H9 (cell line): ENCODE results near the gene IL3. TPM values are rescaled to one million over a fixed set of nuclear protein-coding genes. Genes with fewer than 3 reads are reported as not detected.

Source experiments
- DNase-seq: peaks from one replicate; pipeline ENCODE4 v3.0.0-alpha.2; 2017
- H2AFZ ChIP-seq: one replicate; pipeline ENCODE4 v1.6.1; 2013; ENCODE audit warnings: mild to moderate bottlenecking, low read length, control low read depth, moderate library complexity
- H2AK5ac ChIP-seq: 2 replicates; pipeline ENCODE4 v1.6.1; 2013; ENCODE audit warnings: low read length, control low read depth, mixed read lengths; ENCODE audit not compliant: insufficient read length
- H2BK120ac ChIP-seq: one replicate; pipeline ENCODE4 v1.6.1; 2013; ENCODE audit warnings: low read depth, mild to moderate bottlenecking, low read length, control low read depth, inconsistent platforms; ENCODE audit not compliant: poor library complexity, severe bottlenecking
- H2BK12ac ChIP-seq: 2 replicates; pipeline ENCODE4 v1.6.1; 2013; ENCODE audit warnings: low read length, control low read depth, mixed read lengths, low read depth; ENCODE audit not compliant: insufficient read length
- H2BK15ac ChIP-seq: 2 replicates; pipeline ENCODE4 v1.6.1; 2013; ENCODE audit warnings: low read depth, low read length, control low read depth
- H2BK20ac ChIP-seq: one replicate; pipeline ENCODE4 v1.6.1; 2013; ENCODE audit warnings: low read depth, mild to moderate bottlenecking, low read length, control low read depth, inconsistent platforms; ENCODE audit not compliant: poor library complexity, severe bottlenecking
- H2BK5ac ChIP-seq: 2 replicates; pipeline ENCODE4 v1.6.1; 2013; ENCODE audit warnings: low read length, control low read depth, mixed read lengths; ENCODE audit not compliant: insufficient read length
- H3K14ac ChIP-seq: 2 replicates; pipeline ENCODE4 v1.6.1; 2013; ENCODE audit warnings: low read length, control low read depth; ENCODE audit not compliant: insufficient read depth
- H3K18ac ChIP-seq: 2 replicates; pipeline ENCODE4 v1.6.1; 2013; ENCODE audit warnings: low read depth, mild to moderate bottlenecking, mixed read lengths, low read length, control low read depth; ENCODE audit not compliant: insufficient read length
- H3K23ac ChIP-seq: 2 replicates; pipeline ENCODE4 v1.6.1; 2013; ENCODE audit warnings: low read length, control low read depth, mixed read lengths, low read depth; ENCODE audit not compliant: insufficient read length
- H3K23me2 ChIP-seq: 2 replicates; pipeline ENCODE4 v1.6.1; 2013; ENCODE audit warnings: low read depth, mild to moderate bottlenecking, mixed read lengths, low read length, control low read depth; ENCODE audit not compliant: insufficient read length, poor library complexity, severe bottlenecking
- H3K27ac ChIP-seq: 2 replicates; pipeline ENCODE4 v1.5.1; 2013; ENCODE audit warnings: low read length, control low read depth, mixed read lengths, low read depth; ENCODE audit not compliant: insufficient read length
- H3K27me3 ChIP-seq: 2 replicates; pipeline ENCODE4 v1.6.1; 2013; ENCODE audit warnings: low read length, control low read depth, inconsistent platforms; ENCODE audit not compliant: insufficient read depth
- H3K4ac ChIP-seq: 2 replicates; pipeline ENCODE4 v1.6.1; 2013; ENCODE audit warnings: low read depth, mild to moderate bottlenecking, control low read depth, inconsistent platforms, low read length, moderate library complexity
- H3K4me1 ChIP-seq: 2 replicates; pipeline ENCODE4 v1.6.1; 2013; ENCODE audit warnings: low read length, control low read depth, inconsistent platforms; ENCODE audit not compliant: insufficient read depth
- H3K4me2 ChIP-seq: 2 replicates; pipeline ENCODE4 v1.6.1; 2013; ENCODE audit warnings: low read length, control low read depth, mixed read lengths; ENCODE audit not compliant: insufficient read length, insufficient read depth
- H3K56ac ChIP-seq: 2 replicates; pipeline ENCODE4 v1.6.1; 2013; ENCODE audit warnings: low read depth, mild to moderate bottlenecking, mixed read lengths, low read length, control low read depth; ENCODE audit not compliant: insufficient read length
- H3K79me1 ChIP-seq: 2 replicates; pipeline ENCODE4 v1.6.1; 2013; ENCODE audit warnings: low read depth, mild to moderate bottlenecking, moderate library complexity, low read length, control low read depth, inconsistent platforms; ENCODE audit not compliant: insufficient read depth, poor library complexity, severe bottlenecking
- H3K79me2 ChIP-seq: 2 replicates; pipeline ENCODE4 v1.6.1; 2013; ENCODE audit warnings: low read length, control low read depth, inconsistent platforms; ENCODE audit not compliant: insufficient read depth
- H3K9ac ChIP-seq: 2 replicates; pipeline ENCODE4 v1.6.1; 2013; ENCODE audit warnings: low read length, control low read depth, mixed read lengths; ENCODE audit not compliant: insufficient read length; ENCODE audit errors: extremely low read depth
- H3K9me3 ChIP-seq: one replicate; pipeline ENCODE4 v1.6.1; 2013; ENCODE audit warnings: low read depth, low read length, inconsistent platforms; ENCODE audit not compliant: control insufficient read depth
- H3T11ph ChIP-seq: one replicate; pipeline ENCODE4 v1.6.1; 2013; ENCODE audit warnings: mild to moderate bottlenecking, low read length, control low read depth, inconsistent platforms
- H4K20me1 ChIP-seq: one replicate; pipeline ENCODE4 v1.6.1; 2013; ENCODE audit not compliant: control insufficient read depth, insufficient read length, insufficient read depth
- H4K5ac ChIP-seq: 2 replicates; pipeline ENCODE4 v1.6.1; 2013; ENCODE audit warnings: low read depth, mild to moderate bottlenecking, mixed read lengths, low read length, control low read depth; ENCODE audit not compliant: insufficient read length
- H4K8ac ChIP-seq: replicated peaks from 2 replicates; pipeline ENCODE4 v1.6.1; 2013; ENCODE audit warnings: low read length, control low read depth, mixed read lengths, low read depth; ENCODE audit not compliant: insufficient read length
- H4K91ac ChIP-seq: 2 replicates; pipeline ENCODE4 v1.6.1; 2013; ENCODE audit warnings: low read depth, mild to moderate bottlenecking, moderate library complexity, mixed read lengths, low read length, control low read depth; ENCODE audit not compliant: insufficient read length
- H3K27ac Mint-ChIP-seq, 3 experiments: 2 replicates in 2 of 3; 3 replicates in 1 of 3; pipeline ENCODE4 v1.8.0; 2020 to 2021; ENCODE audit warnings: mixed read lengths in 3 of 3, mild to moderate bottlenecking in 1 of 3, moderate library complexity in 1 of 3
- H3K27me3 Mint-ChIP-seq: 2 replicates; pipeline ENCODE4 v1.8.0; 2021; ENCODE audit warnings: low read depth, mild to moderate bottlenecking, moderate library complexity, mixed read lengths
- H3K36me3 Mint-ChIP-seq, 3 experiments: 2 replicates in 2 of 3; 3 replicates in 1 of 3; pipeline ENCODE4 v1.8.0; 2020 to 2021; ENCODE audit warnings: low read depth in 3 of 3, mixed read lengths in 3 of 3; ENCODE audit not compliant: insufficient read depth in 1 of 3
- H3K4me1 Mint-ChIP-seq, 2 experiments: 2 replicates each; pipeline ENCODE4 v1.8.0; 2020; ENCODE audit warnings: mixed read lengths in 2 of 2
- H3K4me3 Mint-ChIP-seq, 2 experiments: 2 replicates in 1 of 2; 3 replicates in 1 of 2; pipeline ENCODE4 v1.8.0; 2020 to 2021; ENCODE audit warnings: mild to moderate bottlenecking in 2 of 2, mixed read lengths in 2 of 2, moderate library complexity in 1 of 2
- H3K9me3 Mint-ChIP-seq, 2 experiments: 2 replicates in 1 of 2; 3 replicates in 1 of 2; pipeline ENCODE4 v1.8.0; 2020; ENCODE audit warnings: mild to moderate bottlenecking in 2 of 2, mixed read lengths in 2 of 2, moderate library complexity in 1 of 2
- WGBS: extraction: QIAGEN DNeasy Blood & Tissue Kit; methylation state at CpG from one replicate; pipeline ENCODE4 v1.1.7; 2013; ENCODE audit warnings: missing lambda C conversion rate, low lambda C conversion rate, mixed read lengths; ENCODE audit not compliant: insufficient read length; ENCODE audit errors: extremely low coverage; 5-methylcytosine and 5-hydroxymethylcytosine counted together
- total RNA-seq: library from RNA; stranded (reverse); gene quantifications from 2 replicates; pipeline ENCODE4 v1.2.1, GENCODE V29; 2021
- TF ChIP-seq, protein P1 (sequence below): fragments of 200-600 bp; sonication (generic); conservative IDR thresholded peaks from 3 replicates; pipeline ENCODE4 v1.8.0; 2021; ENCODE audit warnings: antibody characterized with exemption, mild to moderate bottlenecking

The IL3 gene
- total RNA-seq, 1 experiment from 2014 or later, result not detected

DNA sequence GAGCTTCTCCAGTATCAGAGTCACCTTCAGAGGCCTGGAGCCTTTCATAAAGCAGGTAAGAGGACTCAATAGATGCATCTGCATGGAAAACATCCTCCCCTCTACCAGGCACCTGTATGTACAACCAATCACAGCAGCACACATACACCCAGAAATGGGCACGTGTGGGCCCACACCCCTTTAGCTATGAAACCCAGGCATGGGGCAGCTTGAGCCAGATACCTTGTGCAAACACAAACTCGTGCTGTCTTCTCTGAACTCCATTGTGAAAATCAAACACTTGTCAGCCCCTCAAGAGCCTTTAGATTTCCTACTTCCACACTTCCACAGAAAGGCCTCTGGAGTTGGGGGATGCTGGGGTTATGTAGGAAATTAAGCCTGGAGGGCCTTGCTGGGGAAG is 12.1 kb downstream of the IL3 start:
- TF ChIP-seq, protein P1, sequence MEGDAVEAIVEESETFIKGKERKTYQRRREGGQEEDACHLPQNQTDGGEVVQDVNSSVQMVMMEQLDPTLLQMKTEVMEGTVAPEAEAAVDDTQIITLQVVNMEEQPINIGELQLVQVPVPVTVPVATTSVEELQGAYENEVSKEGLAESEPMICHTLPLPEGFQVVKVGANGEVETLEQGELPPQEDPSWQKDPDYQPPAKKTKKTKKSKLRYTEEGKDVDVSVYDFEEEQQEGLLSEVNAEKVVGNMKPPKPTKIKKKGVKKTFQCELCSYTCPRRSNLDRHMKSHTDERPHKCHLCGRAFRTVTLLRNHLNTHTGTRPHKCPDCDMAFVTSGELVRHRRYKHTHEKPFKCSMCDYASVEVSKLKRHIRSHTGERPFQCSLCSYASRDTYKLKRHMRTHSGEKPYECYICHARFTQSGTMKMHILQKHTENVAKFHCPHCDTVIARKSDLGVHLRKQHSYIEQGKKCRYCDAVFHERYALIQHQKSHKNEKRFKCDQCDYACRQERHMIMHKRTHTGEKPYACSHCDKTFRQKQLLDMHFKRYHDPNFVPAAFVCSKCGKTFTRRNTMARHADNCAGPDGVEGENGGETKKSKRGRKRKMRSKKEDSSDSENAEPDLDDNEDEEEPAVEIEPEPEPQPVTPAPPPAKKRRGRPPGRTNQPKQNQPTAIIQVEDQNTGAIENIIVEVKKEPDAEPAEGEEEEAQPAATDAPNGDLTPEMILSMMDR, result no peak
- no CpG with 5 or more reads among the region's 2 CpGs for WGBS
- no peaks in the 10 kb centered on the region for H3K79me1 ChIP-seq
- H3K79me2 ChIP-seq, result no peaks in the 10 kb centered on the region
- no peak overlapping the region for H3K9ac ChIP-seq
- H3K27me3 ChIP-seq, result no peaks in the 10 kb centered on the region
- no peaks in the 10 kb centered on the region for H3K4me1 ChIP-seq
- H3K56ac ChIP-seq, result no peak overlapping the region
- H3K27ac Mint-ChIP-seq, result no peak overlapping the region
- no peak for DNase-seq
- H4K20me1 ChIP-seq, result no peaks in the 10 kb centered on the region
- H3K9me3 Mint-ChIP-seq, result no peaks in the 10 kb centered on the region
- no peak overlapping the region for H2AFZ ChIP-seq
- no peak overlapping the region for H3K4me3 Mint-ChIP-seq
- no peak overlapping the region for H3K4ac ChIP-seq
- no peak overlapping the region for H3K18ac ChIP-seq
- H2BK20ac ChIP-seq, result no peak overlapping the region
- H3T11ph ChIP-seq, result no peak overlapping the region
- no peaks in the 10 kb centered on the region; the same call in none of the 2 replicates for H3K27me3 Mint-ChIP-seq
- no peak overlapping the region for H3K14ac ChIP-seq
- no peak overlapping the region for H2AK5ac ChIP-seq
- no peak overlapping the region for H4K8ac ChIP-seq
- no peaks in the 10 kb centered on the region for H3K23me2 ChIP-seq
- no peaks in the 10 kb centered on the region for H3K36me3 Mint-ChIP-seq
- H3K4me1 Mint-ChIP-seq, result peaks cover 4 to 5% of the 10 kb centered on the region in 2 experiments; a peak in 3 of 4 replicates
- no peak overlapping the region for H3K23ac ChIP-seq
- H3K4me2 ChIP-seq, result no peak overlapping the region
- H2BK120ac ChIP-seq, result no peak overlapping the region
- no peak overlapping the region for H2BK5ac ChIP-seq
- H3K27ac ChIP-seq, result no peak overlapping the region
- no peak overlapping the region for H4K91ac ChIP-seq
- H2BK15ac ChIP-seq, result no peak overlapping the region
- H3K9me3 ChIP-seq, result no peaks in the 10 kb centered on the region
- no peak overlapping the region for H2BK12ac ChIP-seq
- H4K5ac ChIP-seq, result no peak overlapping the region
